Measurements from ENCODE around the gene NDUFB4. TPM values are rescaled to one million over a fixed set of nuclear protein-coding genes. Genes with fewer than 3 reads are reported as not detected.
A peak's percentile ranks its signal among the peaks of the same experiment; 100 is the strongest.

The NDUFB4 gene
- total RNA-seq, 4 donors from 2014 or later, result 17.8 to 203 (median 91.8) TPM

DNA sequence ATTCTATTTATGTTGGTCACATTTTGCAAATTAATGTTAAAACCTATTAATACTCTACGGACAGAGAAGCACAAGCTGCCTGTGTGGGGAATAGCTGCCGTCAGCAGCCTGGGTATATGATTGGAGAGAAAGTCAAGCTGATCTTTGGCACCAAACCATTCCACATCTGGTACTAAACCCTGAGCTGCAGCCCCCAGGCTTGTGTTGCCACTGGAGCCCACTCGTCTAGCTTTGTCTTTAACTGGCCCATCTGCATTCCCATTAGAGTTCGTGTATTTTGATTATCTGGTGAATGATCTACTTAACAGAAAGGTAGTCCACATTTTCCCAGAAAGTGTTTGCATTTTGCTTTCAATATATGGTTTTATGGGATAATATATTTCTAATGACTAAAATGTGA lies 5.4 kb downstream of the NDUFB4 start:
- TF ChIP-seq, protein P1, sequence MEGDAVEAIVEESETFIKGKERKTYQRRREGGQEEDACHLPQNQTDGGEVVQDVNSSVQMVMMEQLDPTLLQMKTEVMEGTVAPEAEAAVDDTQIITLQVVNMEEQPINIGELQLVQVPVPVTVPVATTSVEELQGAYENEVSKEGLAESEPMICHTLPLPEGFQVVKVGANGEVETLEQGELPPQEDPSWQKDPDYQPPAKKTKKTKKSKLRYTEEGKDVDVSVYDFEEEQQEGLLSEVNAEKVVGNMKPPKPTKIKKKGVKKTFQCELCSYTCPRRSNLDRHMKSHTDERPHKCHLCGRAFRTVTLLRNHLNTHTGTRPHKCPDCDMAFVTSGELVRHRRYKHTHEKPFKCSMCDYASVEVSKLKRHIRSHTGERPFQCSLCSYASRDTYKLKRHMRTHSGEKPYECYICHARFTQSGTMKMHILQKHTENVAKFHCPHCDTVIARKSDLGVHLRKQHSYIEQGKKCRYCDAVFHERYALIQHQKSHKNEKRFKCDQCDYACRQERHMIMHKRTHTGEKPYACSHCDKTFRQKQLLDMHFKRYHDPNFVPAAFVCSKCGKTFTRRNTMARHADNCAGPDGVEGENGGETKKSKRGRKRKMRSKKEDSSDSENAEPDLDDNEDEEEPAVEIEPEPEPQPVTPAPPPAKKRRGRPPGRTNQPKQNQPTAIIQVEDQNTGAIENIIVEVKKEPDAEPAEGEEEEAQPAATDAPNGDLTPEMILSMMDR (IDR thresholded peaks at IDR 0.05), result no peak
- no peak for TF ChIP-seq POLR2A (IDR thresholded peaks at IDR 0.05)
- Histone ChIP-seq H3K4me1 (peaks cover 0 to 5% of the 10 kb centered on the region in 2 donors), H3K9me3 (no peaks in the 10 kb centered on the region), H3K36me3 (no peaks in the 10 kb centered on the region), H3K27ac (peak overlapping the region in 1 of 2 donors; percentile 6), H3K4me3 (no peak overlapping the region), H3K27me3 (no peaks in the 10 kb centered on the region)
- intact Hi-C loops (cut with DNase I; ENCODE audit: low total_unique reads), result no loop called here
- DNase-seq, result no peak

- TF ChIP-seq, protein P1 (IDR thresholded peaks at IDR 0.05), result no peak
- TF ChIP-seq POLR2A (IDR thresholded peaks at IDR 0.05), result no peak
- DNase-seq, result no peak
- H3K27ac ChIP-seq, result no peak overlapping the region
- H3K4me1 ChIP-seq, result peaks cover 0 to 5% of the 10 kb centered on the region in 2 donors
- no peaks in the 10 kb centered on the region for H3K36me3 ChIP-seq
- no peaks in the 10 kb centered on the region for H3K27me3 ChIP-seq
- intact Hi-C loops (cut with DNase I; ENCODE audit: low total_unique reads), result no loop called here
- no peaks in the 10 kb centered on the region for H3K9me3 ChIP-seq
- H3K4me3 ChIP-seq, result no peak overlapping the region
These were observed 6.5 kb downstream of the NDUFB4 start for GRCh38 chr3:120602682-120603081.

DNA sequence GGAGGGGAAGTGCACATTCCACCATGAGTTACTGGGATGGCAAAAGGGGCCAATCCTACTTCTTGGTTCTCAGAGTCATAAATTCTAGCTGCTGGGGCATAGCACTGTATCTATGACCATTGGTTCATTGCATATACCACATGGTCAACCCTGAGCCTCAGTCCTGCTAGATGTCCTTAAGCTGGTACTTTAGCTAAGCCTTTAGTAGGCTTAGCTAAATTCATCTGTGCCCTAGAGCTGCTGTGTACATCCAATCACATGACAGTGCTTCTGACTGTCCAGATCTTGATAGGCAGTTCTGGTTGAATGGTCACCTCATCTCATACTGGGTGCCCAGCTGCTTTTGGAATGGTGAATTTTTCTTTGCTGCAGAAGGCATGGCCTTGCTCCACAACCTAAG lies 8.2 kb downstream of the NDUFB4 start:
- TF ChIP-seq, protein P1 (IDR thresholded peaks at IDR 0.05), result no peak
- no peak for TF ChIP-seq POLR2A (IDR thresholded peaks at IDR 0.05)
- Histone ChIP-seq H3K9me3 (no peaks in the 10 kb centered on the region), H3K27me3 (no peaks in the 10 kb centered on the region), H3K36me3 (no peaks in the 10 kb centered on the region), H3K4me3 (no peak overlapping the region), H3K27ac (no peak overlapping the region), H3K4me1 (peaks cover 0 to 5% of the 10 kb centered on the region in 2 donors)
- intact Hi-C loops (cut with DNase I; ENCODE audit: low total_unique reads), result no loop called here
- DNase-seq, result no peak

DNA sequence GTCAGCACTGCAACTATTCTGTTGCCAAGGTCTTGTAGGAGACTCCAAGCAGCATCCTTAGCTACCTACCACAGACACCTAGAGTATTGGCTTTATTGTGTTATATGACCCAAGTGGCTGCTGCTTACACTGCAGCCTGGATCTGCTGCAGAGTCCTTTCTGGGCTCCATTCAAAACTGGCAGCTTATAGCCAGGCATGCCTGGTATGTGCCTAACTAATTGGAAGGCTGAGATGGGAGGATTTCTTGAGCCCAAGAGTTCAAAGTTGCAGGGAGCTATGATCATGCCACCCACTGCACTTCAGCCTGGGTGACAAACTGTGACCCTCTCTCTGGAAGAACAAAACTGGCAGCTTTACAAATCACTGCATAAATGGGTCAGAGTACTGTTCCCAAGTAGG lies 8.6 kb downstream of the NDUFB4 start:
- intact Hi-C loops (cut with DNase I; ENCODE audit: low total_unique reads), result no loop called here

DNA sequence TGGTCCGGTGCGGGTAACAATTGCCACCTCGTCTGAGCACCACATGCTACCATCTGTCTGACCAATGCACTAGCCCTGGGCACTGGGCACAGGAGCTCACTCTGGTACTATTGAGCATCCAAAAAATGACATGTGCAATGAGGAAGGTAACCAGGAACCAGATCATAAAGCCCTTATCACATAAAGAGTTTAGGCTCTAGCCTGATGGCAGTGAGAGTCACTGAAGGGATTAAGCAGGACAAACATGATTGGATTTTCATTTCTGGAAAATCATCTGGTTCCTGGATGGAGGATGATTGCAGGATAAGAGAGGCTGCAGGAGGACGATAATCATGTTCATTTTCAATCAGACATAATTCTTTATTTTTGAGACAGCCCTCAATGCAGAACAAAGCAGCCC lies 12.4 kb downstream of the NDUFB4 start:
- Histone ChIP-seq H3K36me3 (no peaks in the 10 kb centered on the region), H3K27me3 (no peaks in the 10 kb centered on the region), H3K4me1 (no peaks in the 10 kb centered on the region), H3K9me3 (no peaks in the 10 kb centered on the region), H3K27ac (no peak overlapping the region), H3K4me3 (no peak overlapping the region)
- TF ChIP-seq, protein P1 (IDR thresholded peaks at IDR 0.05), result no peak
- intact Hi-C loops (cut with DNase I; ENCODE audit: low total_unique reads), result no loop called here
- no peak for DNase-seq

More for the DNA sequence above, 8.6 kb downstream of the NDUFB4 start:
- no peak for DNase-seq
- TF ChIP-seq, protein P1 (IDR thresholded peaks at IDR 0.05), result no peak
- TF ChIP-seq POLR2A (IDR thresholded peaks at IDR 0.05), result no peak
- Histone ChIP-seq H3K4me1 (peaks cover 0 to 5% of the 10 kb centered on the region in 2 donors), H3K27me3 (no peaks in the 10 kb centered on the region), H3K4me3 (no peak overlapping the region), H3K36me3 (no peaks in the 10 kb centered on the region), H3K27ac (no peak overlapping the region), H3K9me3 (no peaks in the 10 kb centered on the region)
